GM12878 (cell line): ENCODE data around the gene CHN2. TPM values are rescaled to one million over a fixed set of nuclear protein-coding genes. Genes with fewer than 3 reads are reported as not detected.

ENCODE experiments used
- ATF7 ChIP-seq: fragments of 450-650 bp; IDR thresholded peaks from 2 replicates; pipeline ENCODE4 v1.6.1; 2016; ENCODE audit warnings: low read depth, mild to moderate bottlenecking
- BCL3 ChIP-seq: IDR thresholded peaks from 2 replicates; pipeline ENCODE4 v1.6.1; 2011; ENCODE audit warnings: borderline replicate concordance, low read depth, mild to moderate bottlenecking, moderate library complexity, low read length; ENCODE audit not compliant: insufficient read depth, poor library complexity, severe bottlenecking
- BHLHE40 ChIP-seq, 2 experiments: fragments of 450-650 bp in 1 of 2; IDR thresholded peaks; 2 replicates each; pipeline ENCODE4 v1.6.1; 2011 to 2017; ENCODE audit warnings: low read depth in 2 of 2, borderline replicate concordance in 1 of 2, improper control_type of control experiment in 1 of 2, low read length in 1 of 2, mild to moderate bottlenecking in 1 of 2
- ESRRA ChIP-seq: IDR thresholded peaks from 2 replicates; pipeline ENCODE4 v1.6.1; 2012; ENCODE audit warnings: mild to moderate bottlenecking, low read length, improper control_type of control experiment
- PKNOX1 ChIP-seq: fragments of 450-650 bp; IDR thresholded peaks from 2 replicates; pipeline ENCODE4 v1.6.1; 2016; ENCODE audit warnings: mild to moderate bottlenecking
- RAD21 ChIP-seq: IDR thresholded peaks from 2 replicates; pipeline ENCODE4 v1.6.1; 2011; ENCODE audit warnings: mild to moderate bottlenecking, low read depth, low read length, moderate library complexity; ENCODE audit not compliant: insufficient read depth
- SMARCA5 ChIP-seq: fragments of 450-650 bp; IDR thresholded peaks from 2 replicates; pipeline ENCODE4 v1.6.1; 2017; ENCODE audit warnings: mild to moderate bottlenecking
- USF2 ChIP-seq: IDR thresholded peaks from 2 replicates; pipeline ENCODE4 v1.6.1; 2011; ENCODE audit warnings: low read depth, low read length, improper control_type of control experiment, borderline replicate concordance
- WRNIP1 ChIP-seq: IDR thresholded peaks from 2 replicates; pipeline ENCODE4 v1.6.1; 2011; ENCODE audit warnings: low read depth, low read length, improper control_type of control experiment, borderline replicate concordance
- polyA plus RNA-seq, 11 experiments: library from polyadenylated mRNA; depleted of rRNA in 4 of 11; unstranded in 6 of 11; stranded (reverse) in 5 of 11; fragments of >200 nt; fragmentation: Nextera tagmentation in 4 of 11; fragmentation: Illumina TruSeq in 1 of 11; extraction: Ambion mirVana in 4 of 11; extraction: Trizol in 1 of 11; gene quantifications; 1 replicate in 1 of 11; 2 replicates in 10 of 11; pipeline versions ENCODE4 v1.2.1 to v1.2.3, GENCODE V29; 2011 to 2016; ENCODE audit warnings: inconsistent platforms in 2 of 11, missing spikeins in 2 of 11, low read depth in 1 of 11
- total RNA-seq, 4 experiments: library from RNA; depleted of rRNA in 3 of 4; stranded (reverse); fragments of >200 nt in 3 of 4; fragmentation: Illumina TruSeq in 1 of 4; extraction: Trizol in 1 of 4; gene quantifications; 2 replicates each; pipeline versions ENCODE4 v1.2.1 to v1.2.3, GENCODE V29; 2013 to 2021

CHN2 gene
- total and polyA plus RNA-seq, 10 of the 15 experiments (the other 5 are each of a cell fraction or from before 2014, with no cell fraction given), result 0.11 to 3.8 (median 0.37) TPM; not detected in 2

- TF ChIP-seq BCL3 (no peak), USF2 (no peak), SMARCA5 (no peak), PKNOX1 (no peak), BHLHE40 (IDR thresholded peaks at IDR 0.05; ENCODE audit: borderline replicate concordance in 1 of 2, low read depth in 2 of 2, low read length in 1 of 2) (no peak), WRNIP1 (no peak), RAD21 (no peak), ESRRA (no peak), ATF7 (no peak)
- TF ChIP-seq, all 136 proteins: peak for 0
Observed at GRCh38 chr7:29284696-29285443, 90.3 kb downstream of the CHN2 start (continued).
